ENCODE data around the gene CORO2B.

CORO2B gene

GRCh38 chr15:68578980-68579935 lies at the start of gene CORO2B:
Gene CORO2B, plus strand, starts transcription at chr15:68578993. Its CDS starts 270 bp downstream, at chr15:68579263.
- DNase-seq (ENCODE audit: low read depth in 2 of 2), result no peak

- no peak for DNase-seq (ENCODE audit: low read depth in 2 of 2)
Observed at GRCh38 chr15:68531387-68532179, 47.2 kb upstream of the CORO2B start.

GRCh38 chr15:68536331-68537095 lies 42.3 kb upstream of the CORO2B start:
- DNase-seq (ENCODE audit: low read depth in 2 of 2), result no peak

GRCh38 chr15:68537097-68537496 lies 41.7 kb upstream of the CORO2B start:
- DNase-seq (ENCODE audit: low read depth in 2 of 2), result no peak

GRCh38 chr15:68537506-68537905 lies 41.3 kb upstream of the CORO2B start:
- no peak for DNase-seq (ENCODE audit: low read depth in 2 of 2)

- DNase-seq (ENCODE audit: low read depth in 2 of 2), result no peak
Observed at GRCh38 chr15:68538311-68538710, 40.5 kb upstream of the CORO2B start.

- no peak for DNase-seq (ENCODE audit: low read depth in 2 of 2)
Observed at GRCh38 chr15:68541743-68542142, 37.0 kb upstream of the CORO2B start.

- DNase-seq (ENCODE audit: low read depth in 2 of 2), result no peak
Observed at GRCh38 chr15:68542348-68542747, 36.4 kb upstream of the CORO2B start.

GRCh38 chr15:68542771-68543164 lies 36.0 kb upstream of the CORO2B start:
- no peak for DNase-seq (ENCODE audit: low read depth in 2 of 2)

GRCh38 chr15:68543165-68544008 lies 35.4 kb upstream of the CORO2B start:
- DNase-seq (ENCODE audit: low read depth in 2 of 2), result no peak

GRCh38 chr15:68546318-68546717 lies 32.5 kb upstream of the CORO2B start:
- DNase-seq (ENCODE audit: low read depth in 2 of 2), result no peak

- no peak for DNase-seq (ENCODE audit: low read depth in 2 of 2)
Observed at GRCh38 chr15:68548364-68548763, 30.4 kb upstream of the CORO2B start.

GRCh38 chr15:68550004-68550403 lies 28.8 kb upstream of the CORO2B start:
- no peak for DNase-seq (ENCODE audit: low read depth in 2 of 2)

- DNase-seq (ENCODE audit: low read depth in 2 of 2), result peak; percentile 66 to 80
Observed at GRCh38 chr15:68550498-68551295, 28.1 kb upstream of the CORO2B start.

- no peak for DNase-seq (ENCODE audit: low read depth in 2 of 2)
Observed at GRCh38 chr15:68551296-68551635, 27.5 kb upstream of the CORO2B start.

GRCh38 chr15:68552344-68552743 lies 26.4 kb upstream of the CORO2B start:
- no peak for DNase-seq (ENCODE audit: low read depth in 2 of 2)

GRCh38 chr15:68552773-68553172 lies 26.0 kb upstream of the CORO2B start:
- DNase-seq (ENCODE audit: low read depth in 2 of 2), result no peak

- DNase-seq (ENCODE audit: low read depth in 2 of 2), result no peak
Observed at GRCh38 chr15:68553314-68553993, 25.3 kb upstream of the CORO2B start.

GRCh38 chr15:68553994-68554720 lies 24.6 kb upstream of the CORO2B start:
- peak; percentile 64 to 76 for DNase-seq (ENCODE audit: low read depth in 2 of 2)

All from stimulated activated CD4-positive, alpha-beta T cell treated with anti-CD3 and anti-CD28 coated beads, Interleukin-4, amount 100 ng/mL, for 48 hours (primary cell).